H1 (cell line): Measurements from ENCODE around the gene EEF1AKMT1. TPM values are rescaled to one million over a fixed set of nuclear protein-coding genes. Genes with fewer than 3 reads are reported as not detected.

Experiments
- CREB1 ChIP-seq: IDR thresholded peaks from 2 replicates; pipeline ENCODE4 v1.6.1; 2012; ENCODE audit warnings: inconsistent platforms
- E2F6 ChIP-seq: IDR thresholded peaks from 2 replicates; pipeline ENCODE4 v1.6.1; 2012; ENCODE audit warnings: inconsistent platforms
- EZH2 ChIP-seq: fragments of 200-600 bp; sonication (generic); IDR thresholded peaks from 2 replicates; pipeline ENCODE4 v1.7.1; 2012; ENCODE audit warnings: low read depth, mild to moderate bottlenecking, moderate library complexity, low read length, inconsistent platforms; ENCODE audit not compliant: severe bottlenecking
- GABPA ChIP-seq: IDR thresholded peaks from 2 replicates; pipeline ENCODE4 v1.6.1; 2011; ENCODE audit warnings: mild to moderate bottlenecking, low read length, moderate library complexity, borderline replicate concordance; ENCODE audit not compliant: insufficient read depth
- KDM4A ChIP-seq: IDR thresholded peaks from one replicate; pipeline ENCODE4 v1.7.1; 2012; ENCODE audit warnings: low read depth, mild to moderate bottlenecking, moderate library complexity, low read length, inconsistent platforms; ENCODE audit not compliant: severe bottlenecking
- MAX ChIP-seq: IDR thresholded peaks from 2 replicates; pipeline ENCODE4 v1.6.1; 2012; ENCODE audit warnings: inconsistent platforms
- POLR2AphosphoS5 ChIP-seq: IDR thresholded peaks from 2 replicates; pipeline ENCODE4 v1.6.1; 2011; ENCODE audit warnings: low read depth, low read length
- RAD21 ChIP-seq, 2 experiments: IDR thresholded peaks in 1 of 2; conservative IDR thresholded peaks in 1 of 2; 2 replicates each; pipeline ENCODE4 v1.6.1; 2011; ENCODE audit warnings: low read depth in 2 of 2, low read length in 2 of 2, improper control_type of control experiment in 1 of 2, inconsistent platforms in 1 of 2, mild to moderate bottlenecking in 1 of 2, moderate library complexity in 1 of 2
- RBBP5 ChIP-seq: IDR thresholded peaks from 2 replicates; pipeline ENCODE4 v1.7.1; 2012; ENCODE audit warnings: low read depth, mild to moderate bottlenecking, inconsistent platforms, low read length, moderate library complexity, borderline replicate concordance
- TBP ChIP-seq: IDR thresholded peaks from 2 replicates; pipeline ENCODE4 v1.6.1; 2011; ENCODE audit warnings: low read depth, low read length, improper control_type of control experiment
- polyA plus RNA-seq, 7 experiments: library from polyadenylated mRNA; depleted of rRNA in 3 of 7; stranded (reverse) in 5 of 7; unstranded in 2 of 7; fragments of >200 nt in 5 of 7; fragments of 200-250 nt in 2 of 7; gene quantifications; 1 replicate in 5 of 7; 2 replicates in 1 of 7; 4 replicates in 1 of 7; pipeline versions ENCODE4 v1.2.1 to v1.2.3, GENCODE V29; 2011 to 2013; ENCODE audit warnings: missing spikeins in 2 of 7, mixed read lengths in 2 of 7
- total RNA-seq: library from RNA; stranded (reverse); fragmentation: NEBNext Ultra II Directional; extraction: Animal tissue kit (Norgen Biotek cat#: 25700); gene quantifications from 2 replicates; pipeline ENCODE4 v1.2.1, GENCODE V29; 2021

EEF1AKMT1 gene
- total and polyA plus RNA-seq, 2 of the 8 experiments (the other 6 are each of a cell fraction or from before 2014, with no cell fraction given): 3.1 to 4.1 TPM

- TF ChIP-seq KDM4A (peak; percentile 79), EZH2 (peak; percentile 68), RAD21 (IDR thresholded peaks at IDR 0.05 in 1 of 2, conservative IDR thresholded peaks at IDR 0.05 in 1 of 2; ENCODE audit: low read depth in 2 of 2, low read length in 2 of 2) (peak; percentile 44 to 52), E2F6 (peak; percentile 35; the same call in 1 of the 2 replicates), RBBP5 (peak; percentile 64; the same call in 1 of the 2 replicates), GABPA (0 out of 2 replicates have a peak, but pooled peaks have one; percentile 10), MAX (peak; percentile 41), CREB1 (peak; percentile 75), TBP (no peak), POLR2AphosphoS5 (no peak)
Measured at GRCh38 chr13:20721454-20722357, 52.1 kb downstream of the EEF1AKMT1 start (continued).
